Measurements from ENCODE around the gene COL8A2.
A peak's percentile ranks its signal among the peaks of the same experiment; 100 is the strongest.

COL8A2 gene

GRCh38 chr1:36154765-36155407 is 29.9 kb upstream of the COL8A2 start:
- Histone ChIP-seq H4K20me1 (ENCODE audit: insufficient read depth, low read length, poor library complexity, severe bottlenecking) (peaks cover 25% of the 10 kb centered on the region), H2AFZ (ENCODE audit: low read length) (peak overlapping the region; percentile 93), H3K36me3 (ENCODE audit: insufficient read depth, low read length) (no peaks in the 10 kb centered on the region), H3K9ac (ENCODE audit: low read depth, low read length, poor library complexity, severe bottlenecking) (peak overlapping the region; percentile 90), H3K79me2 (ENCODE audit: insufficient read depth, low read length) (peaks cover 47% of the 10 kb centered on the region), H3K4me2 (ENCODE audit: low read depth, low read length, poor library complexity, severe bottlenecking) (peak overlapping the region; percentile 99), H3K27me3 (ENCODE audit: insufficient read depth, low read length, poor library complexity, severe bottlenecking) (peaks cover 4% of the 10 kb centered on the region), H3K9me2 (replicated peaks; ENCODE audit: low read depth, low read length) (no peaks in the 10 kb centered on the region), H3K4me1 (ENCODE audit: insufficient read depth, low read length, poor library complexity, severe bottlenecking) (peaks cover 54% of the 10 kb centered on the region), H3K4me3 (ENCODE audit: low read length, poor library complexity, severe bottlenecking) (peak overlapping the region; percentile 88), H3K9me3 (ENCODE audit: insufficient read depth, low read depth, low read length) (no peaks in the 10 kb centered on the region), H3F3A (ENCODE audit: low read depth) (peaks cover 4% of the 10 kb centered on the region; the same call in 1 of the 2 replicates)
- TF ChIP-seq EZH2phosphoT487 (IDR thresholded peaks at IDR 0.05; ENCODE audit: borderline replicate concordance) (no peak), CTCF (conservative IDR thresholded peaks at IDR 0.05; ENCODE audit: low read length) (no peak)

GRCh38 chr1:36154335-36154734 is 29.3 kb upstream of the COL8A2 start:
- Histone ChIP-seq H3K9me3 (ENCODE audit: insufficient read depth, low read depth, low read length) (no peaks in the 10 kb centered on the region), H4K20me1 (ENCODE audit: insufficient read depth, low read length, poor library complexity, severe bottlenecking) (peaks cover 19% of the 10 kb centered on the region), H3K79me2 (ENCODE audit: insufficient read depth, low read length) (peaks cover 41% of the 10 kb centered on the region), H3K9ac (ENCODE audit: low read depth, low read length, poor library complexity, severe bottlenecking) (peak overlapping the region; percentile 90), H3K9me2 (replicated peaks; ENCODE audit: low read depth, low read length) (no peaks in the 10 kb centered on the region), H3K4me2 (ENCODE audit: low read depth, low read length, poor library complexity, severe bottlenecking) (peak overlapping the region; percentile 99), H3F3A (ENCODE audit: low read depth) (peaks cover 4% of the 10 kb centered on the region; the same call in 1 of the 2 replicates), H3K27me3 (ENCODE audit: insufficient read depth, low read length, poor library complexity, severe bottlenecking) (peaks cover 4% of the 10 kb centered on the region), H2AFZ (ENCODE audit: low read length) (no peak overlapping the region), H3K36me3 (ENCODE audit: insufficient read depth, low read length) (no peaks in the 10 kb centered on the region), H3K4me3 (ENCODE audit: low read length, poor library complexity, severe bottlenecking) (no peak overlapping the region), H3K4me1 (ENCODE audit: insufficient read depth, low read length, poor library complexity, severe bottlenecking) (peaks cover 51% of the 10 kb centered on the region)
- TF ChIP-seq CTCF (conservative IDR thresholded peaks at IDR 0.05; ENCODE audit: low read length) (no peak), EZH2phosphoT487 (IDR thresholded peaks at IDR 0.05; ENCODE audit: borderline replicate concordance) (no peak)

GRCh38 chr1:36153476-36153875 is 28.5 kb upstream of the COL8A2 start:
- no peaks in the 10 kb centered on the region for H3K36me3 ChIP-seq (ENCODE audit: insufficient read depth, low read length)
- H3F3A ChIP-seq (ENCODE audit: low read depth): peaks cover 4% of the 10 kb centered on the region; the same call in 1 of the 2 replicates
- no peaks in the 10 kb centered on the region for H3K9me2 ChIP-seq (replicated peaks; ENCODE audit: low read depth, low read length)
- no peak overlapping the region for H3K4me3 ChIP-seq (ENCODE audit: low read length, poor library complexity, severe bottlenecking)
- H3K9ac ChIP-seq (ENCODE audit: low read depth, low read length, poor library complexity, severe bottlenecking): no peak overlapping the region
- H3K4me2 ChIP-seq (ENCODE audit: low read depth, low read length, poor library complexity, severe bottlenecking): no peak overlapping the region
- H3K9me3 ChIP-seq (ENCODE audit: insufficient read depth, low read depth, low read length): no peaks in the 10 kb centered on the region
- H3K79me2 ChIP-seq (ENCODE audit: insufficient read depth, low read length): peaks cover 38% of the 10 kb centered on the region
- no peak overlapping the region for H2AFZ ChIP-seq (ENCODE audit: low read length)
- peaks cover 46% of the 10 kb centered on the region for H3K4me1 ChIP-seq (ENCODE audit: insufficient read depth, low read length, poor library complexity, severe bottlenecking)
- peaks cover 16% of the 10 kb centered on the region for H4K20me1 ChIP-seq (ENCODE audit: insufficient read depth, low read length, poor library complexity, severe bottlenecking)
- TF ChIP-seq EZH2phosphoT487 (IDR thresholded peaks at IDR 0.05; ENCODE audit: borderline replicate concordance) (no peak), CTCF (conservative IDR thresholded peaks at IDR 0.05; ENCODE audit: low read length) (no peak)
- H3K27me3 ChIP-seq (ENCODE audit: insufficient read depth, low read length, poor library complexity, severe bottlenecking): peaks cover 4% of the 10 kb centered on the region
